H1 (cell line): Measurements from ENCODE around the gene YIPF6.

Source experiments
- ASH2L ChIP-seq: fragments of 200-600, 300-600 bp; sonication (generic); IDR thresholded peaks from one replicate; pipeline ENCODE4 v1.7.1; 2017; ENCODE audit warnings: low read length
- ATF2 ChIP-seq: IDR thresholded peaks from 2 replicates; pipeline ENCODE4 v1.6.1; 2012; ENCODE audit warnings: low read length, inconsistent platforms
- ATF3 ChIP-seq: IDR thresholded peaks from 2 replicates; pipeline ENCODE4 v1.6.1; 2011; ENCODE audit warnings: low read depth, mild to moderate bottlenecking, low read length; ENCODE audit not compliant: insufficient read depth
- CTCF ChIP-seq, 3 experiments: IDR thresholded peaks; 1 replicate in 2 of 3; 2 replicates in 1 of 3; pipeline versions ENCODE4 v1.5.1 to v1.6.1; 2011; ENCODE audit warnings: low read length in 3 of 3, mild to moderate bottlenecking in 3 of 3, inconsistent platforms in 2 of 3, low read depth in 1 of 3, moderate library complexity in 1 of 3; ENCODE audit not compliant: insufficient read depth in 1 of 3; ENCODE audit errors: control extremely low read depth in 1 of 3
- EP300 ChIP-seq, 2 experiments: IDR thresholded peaks; 1 replicate in 1 of 2; 2 replicates in 1 of 2; pipeline ENCODE4 v1.6.1; 2011 to 2012; ENCODE audit warnings: low read depth in 2 of 2, low read length in 2 of 2, mild to moderate bottlenecking in 2 of 2, borderline replicate concordance in 1 of 2, inconsistent platforms in 1 of 2, moderate library complexity in 1 of 2
- EZH2 ChIP-seq: fragments of 200-600 bp; sonication (generic); IDR thresholded peaks from 2 replicates; pipeline ENCODE4 v1.7.1; 2012; ENCODE audit warnings: low read depth, mild to moderate bottlenecking, moderate library complexity, low read length, inconsistent platforms; ENCODE audit not compliant: severe bottlenecking
- GABPA ChIP-seq: IDR thresholded peaks from 2 replicates; pipeline ENCODE4 v1.6.1; 2011; ENCODE audit warnings: mild to moderate bottlenecking, low read length, moderate library complexity, borderline replicate concordance; ENCODE audit not compliant: insufficient read depth
- KDM1A ChIP-seq: fragments of 200-600, 300-600 bp; sonication (generic); IDR thresholded peaks from 2 replicates; pipeline ENCODE4 v1.7.1; 2016; ENCODE audit warnings: mild to moderate bottlenecking, low read length, borderline replicate concordance
- MAX ChIP-seq: IDR thresholded peaks from 2 replicates; pipeline ENCODE4 v1.6.1; 2012; ENCODE audit warnings: inconsistent platforms
- POLR2A ChIP-seq, 2 experiments: IDR thresholded peaks; 1 replicate in 1 of 2; 2 replicates in 1 of 2; pipeline ENCODE4 v1.6.1; 2011; ENCODE audit warnings: low read depth in 2 of 2, low read length in 2 of 2, mild to moderate bottlenecking in 2 of 2; ENCODE audit errors: control extremely low read depth in 1 of 2
- POLR2AphosphoS5 ChIP-seq: IDR thresholded peaks from 2 replicates; pipeline ENCODE4 v1.6.1; 2011; ENCODE audit warnings: low read depth, low read length
- YY1 ChIP-seq: IDR thresholded peaks from 2 replicates; pipeline ENCODE4 v1.6.1; 2011; ENCODE audit warnings: low read depth, mild to moderate bottlenecking, low read length

GRCh38 chrX:68532831-68533533 is 34.1 kb downstream of the YIPF6 start:
- TF ChIP-seq CTCF (IDR thresholded peaks at IDR 0.05; ENCODE audit: control extremely low read depth in 1 of 3, insufficient read depth in 1 of 3, low read depth in 1 of 3, low read length in 3 of 3) (no peak), EZH2 (no peak), ATF3 (no peak), ASH2L (no peak), POLR2A (IDR thresholded peaks at IDR 0.05; ENCODE audit: control extremely low read depth in 1 of 2, low read depth in 2 of 2, low read length in 2 of 2) (no peak), GABPA (no peak), EP300 (IDR thresholded peaks at IDR 0.05; ENCODE audit: borderline replicate concordance in 1 of 2, low read depth in 2 of 2, low read length in 2 of 2) (no peak), POLR2AphosphoS5 (no peak), KDM1A (no peak), ATF2 (no peak), YY1 (no peak), MAX (no peak)
